DND-41 (cell line): Measurements from ENCODE around the gene FOXL2.

Source experiments
- EZH2 ChIP-seq: IDR thresholded peaks from 3 replicates; pipeline ENCODE4 v1.6.1; 2012; ENCODE audit warnings: borderline replicate concordance, low read depth, mild to moderate bottlenecking, moderate library complexity, low read length, inconsistent platforms; ENCODE audit not compliant: severe bottlenecking
- TF ChIP-seq, protein P1 (sequence below): IDR thresholded peaks from 2 replicates; pipeline ENCODE4 v1.5.1; 2012; ENCODE audit warnings: borderline replicate concordance, low read length, moderate library complexity, mild to moderate bottlenecking; ENCODE audit not compliant: poor library complexity, severe bottlenecking; ENCODE audit errors: extremely low read depth

DNA sequence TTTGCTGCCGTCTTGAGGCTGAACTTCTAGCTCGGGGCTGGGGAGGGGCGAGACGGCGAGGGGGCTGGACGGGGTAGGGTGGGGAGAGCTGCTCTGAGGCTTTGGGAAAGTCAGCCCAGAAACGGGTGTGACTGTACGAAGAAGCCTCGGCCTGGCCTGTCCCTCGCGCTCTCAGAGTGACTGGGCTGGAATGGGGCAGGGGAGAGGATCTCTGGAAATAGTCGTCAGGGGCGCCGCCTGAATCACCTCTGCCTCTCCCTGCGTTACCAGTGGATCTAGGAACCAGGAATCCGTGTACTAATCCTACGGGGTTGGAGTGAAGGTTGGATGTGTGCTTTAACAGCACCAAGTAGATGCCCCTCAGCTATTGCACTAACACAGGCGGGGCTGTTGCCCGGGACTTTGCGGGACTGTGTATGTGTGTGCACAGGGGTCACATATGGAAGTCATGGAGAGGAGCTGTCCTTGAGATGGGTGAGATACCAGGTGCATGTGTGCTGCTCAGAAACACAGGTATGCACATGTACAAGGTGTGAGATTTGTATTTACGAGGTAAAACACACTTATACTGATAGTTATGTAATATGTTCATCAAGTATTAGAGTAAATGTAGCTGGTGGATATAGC is 671 bp upstream of the FOXL2 start:
- TF ChIP-seq, protein P1, sequence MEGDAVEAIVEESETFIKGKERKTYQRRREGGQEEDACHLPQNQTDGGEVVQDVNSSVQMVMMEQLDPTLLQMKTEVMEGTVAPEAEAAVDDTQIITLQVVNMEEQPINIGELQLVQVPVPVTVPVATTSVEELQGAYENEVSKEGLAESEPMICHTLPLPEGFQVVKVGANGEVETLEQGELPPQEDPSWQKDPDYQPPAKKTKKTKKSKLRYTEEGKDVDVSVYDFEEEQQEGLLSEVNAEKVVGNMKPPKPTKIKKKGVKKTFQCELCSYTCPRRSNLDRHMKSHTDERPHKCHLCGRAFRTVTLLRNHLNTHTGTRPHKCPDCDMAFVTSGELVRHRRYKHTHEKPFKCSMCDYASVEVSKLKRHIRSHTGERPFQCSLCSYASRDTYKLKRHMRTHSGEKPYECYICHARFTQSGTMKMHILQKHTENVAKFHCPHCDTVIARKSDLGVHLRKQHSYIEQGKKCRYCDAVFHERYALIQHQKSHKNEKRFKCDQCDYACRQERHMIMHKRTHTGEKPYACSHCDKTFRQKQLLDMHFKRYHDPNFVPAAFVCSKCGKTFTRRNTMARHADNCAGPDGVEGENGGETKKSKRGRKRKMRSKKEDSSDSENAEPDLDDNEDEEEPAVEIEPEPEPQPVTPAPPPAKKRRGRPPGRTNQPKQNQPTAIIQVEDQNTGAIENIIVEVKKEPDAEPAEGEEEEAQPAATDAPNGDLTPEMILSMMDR, result no peak
- no peak for TF ChIP-seq EZH2
